ENCODE measurements around the gene PAPOLA.

PAPOLA gene

GRCh38 chr14:96586056-96586455 is 83.9 kb downstream of the PAPOLA start:
- DNase-seq (ENCODE audit: low read depth): no peak

- no peak for DNase-seq (ENCODE audit: low read depth)
These were observed 85.0 kb downstream of the PAPOLA start for GRCh38 chr14:96586921-96587822.

DNA sequence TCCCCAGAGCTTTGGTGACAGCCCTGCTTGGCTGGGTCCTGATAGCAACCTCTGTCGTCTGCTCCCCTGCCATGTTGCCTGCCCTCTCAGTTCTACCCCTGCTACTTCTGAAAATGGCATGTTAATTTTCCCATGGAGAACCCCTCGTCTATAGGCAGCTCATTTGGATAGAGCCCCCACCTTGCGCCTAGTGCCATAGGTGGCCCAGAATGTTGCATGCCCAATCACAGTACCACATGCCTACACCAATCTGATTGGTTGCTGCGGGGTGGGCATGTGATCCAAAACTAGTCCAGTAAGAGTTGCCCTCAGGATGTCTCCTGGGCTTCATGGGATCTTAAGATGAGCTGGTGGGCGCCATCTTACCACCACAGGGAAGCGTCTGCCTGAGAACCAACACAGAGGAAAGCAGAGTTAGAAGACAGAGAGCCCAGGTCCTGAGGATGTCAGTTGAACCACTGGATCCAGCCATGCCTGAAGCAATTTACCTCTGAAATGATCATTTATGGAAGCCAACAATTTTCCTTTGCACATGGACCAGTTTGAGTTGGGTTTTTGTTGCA is 85.7 kb downstream of the PAPOLA start:
- DNase-seq (ENCODE audit: low read depth): no peak

DNA sequence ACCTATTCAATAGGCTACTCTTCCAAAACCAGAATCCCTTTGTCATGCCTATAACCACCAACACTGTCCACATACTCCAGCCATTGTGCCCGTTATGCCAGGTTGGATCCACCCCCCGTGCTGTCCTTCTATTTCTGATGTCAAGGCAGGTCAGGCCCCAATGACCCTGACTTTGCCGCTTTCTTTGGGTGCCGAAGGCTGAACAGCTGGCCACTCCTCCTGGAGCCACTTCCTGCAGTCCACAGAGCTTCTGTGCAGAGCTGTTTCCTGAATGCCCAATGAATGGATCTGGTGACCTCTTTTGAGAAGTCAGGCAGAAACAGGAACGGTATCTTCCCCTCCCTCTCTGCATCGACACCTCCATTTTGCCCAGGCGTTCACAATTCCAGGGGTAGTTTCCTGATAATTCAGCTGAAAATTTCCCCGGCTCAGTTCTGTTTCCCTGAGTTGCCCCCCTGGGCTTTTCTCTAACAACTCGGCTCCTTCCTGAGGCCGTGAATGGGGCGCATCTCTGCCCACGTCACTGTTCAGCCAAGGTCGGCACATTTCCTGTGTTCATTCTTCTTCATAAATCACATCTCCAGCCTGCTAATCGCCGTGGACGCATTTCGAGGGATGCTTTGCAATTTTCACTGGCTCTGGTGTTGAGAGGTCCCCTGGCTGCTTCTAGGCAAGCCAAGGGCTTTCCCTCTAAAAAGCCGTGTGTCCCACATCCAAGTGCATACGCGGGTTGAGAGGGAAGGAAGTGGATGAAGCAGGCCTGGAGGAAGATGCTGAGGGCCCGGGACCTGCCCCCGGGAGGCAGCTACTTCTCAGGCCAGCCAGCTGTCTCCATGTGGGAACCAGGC is 86.5 kb downstream of the PAPOLA start:
- no peak for DNase-seq (ENCODE audit: low read depth)

GRCh38 chr14:96589577-96589976 is 87.4 kb downstream of the PAPOLA start:
- DNase-seq (ENCODE audit: low read depth): no peak

DNA sequence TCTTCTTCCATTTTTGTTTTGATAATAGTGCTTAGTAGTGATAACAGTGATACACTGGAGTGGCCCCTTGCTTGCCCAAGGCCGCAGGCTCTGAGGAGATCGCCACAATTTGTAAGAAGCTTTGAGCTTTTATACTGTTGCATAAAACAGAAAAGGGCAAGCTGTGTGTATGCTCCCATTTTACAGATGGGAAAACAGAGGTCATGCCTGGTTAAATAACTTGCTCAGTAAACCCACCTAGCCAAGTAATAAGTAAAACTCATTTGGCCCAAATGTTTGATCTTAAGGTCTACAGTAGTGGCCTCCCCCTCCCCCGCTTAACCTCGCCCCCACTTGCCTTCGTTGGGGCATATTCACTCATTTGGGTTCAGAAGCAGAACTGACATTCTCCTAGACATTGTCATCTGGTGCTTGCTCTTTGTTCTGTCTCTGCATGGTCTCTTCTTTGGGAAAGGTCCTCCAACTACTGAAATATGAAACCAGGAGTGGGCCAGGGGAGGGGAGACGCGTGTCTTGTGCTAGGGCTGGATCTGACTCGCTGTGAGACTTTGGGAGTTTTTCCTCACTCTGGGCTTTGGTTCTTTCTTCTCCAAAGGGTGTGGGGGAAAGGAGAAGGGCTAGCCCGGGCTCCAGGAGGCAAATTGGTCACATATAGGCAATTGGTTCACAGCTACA is 88.1 kb downstream of the PAPOLA start:
- DNase-seq (ENCODE audit: low read depth): no peak

GRCh38 chr14:96592591-96593386 is 90.6 kb downstream of the PAPOLA start:
- no peak for DNase-seq (ENCODE audit: low read depth)

GRCh38 chr14:96594961-96595360 is 92.8 kb downstream of the PAPOLA start:
- DNase-seq (ENCODE audit: low read depth): no peak

DNA sequence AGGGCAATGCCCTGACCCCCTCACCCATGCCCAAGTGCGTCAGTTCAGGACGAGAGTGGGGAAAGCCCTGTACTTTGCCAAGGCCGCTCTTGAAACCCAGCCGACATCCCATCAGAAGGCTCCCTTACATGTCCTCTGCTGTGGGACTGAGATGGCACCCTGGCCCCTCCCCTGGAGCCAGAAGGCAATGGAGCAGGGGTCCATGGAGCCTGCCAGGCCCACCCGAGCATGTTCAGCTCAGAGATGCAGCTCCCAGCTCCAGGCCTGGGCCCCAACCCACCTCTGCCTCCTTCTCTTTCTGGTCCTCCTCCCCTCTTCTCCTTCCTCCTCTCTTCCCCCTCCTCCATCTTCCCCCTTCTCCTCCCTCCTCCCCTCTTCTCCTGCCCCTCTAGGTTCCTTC is 95.5 kb downstream of the PAPOLA start:
- DNase-seq (ENCODE audit: low read depth): no peak

- DNase-seq (ENCODE audit: low read depth): no peak
These were observed 96.2 kb downstream of the PAPOLA start for GRCh38 chr14:96598332-96598928.

- DNase-seq (ENCODE audit: low read depth): no peak
These were observed 96.9 kb downstream of the PAPOLA start for GRCh38 chr14:96599076-96599475.

- DNase-seq (ENCODE audit: low read depth): no peak
These were observed 100.0 kb downstream of the PAPOLA start for GRCh38 chr14:96602186-96602585.

DNA sequence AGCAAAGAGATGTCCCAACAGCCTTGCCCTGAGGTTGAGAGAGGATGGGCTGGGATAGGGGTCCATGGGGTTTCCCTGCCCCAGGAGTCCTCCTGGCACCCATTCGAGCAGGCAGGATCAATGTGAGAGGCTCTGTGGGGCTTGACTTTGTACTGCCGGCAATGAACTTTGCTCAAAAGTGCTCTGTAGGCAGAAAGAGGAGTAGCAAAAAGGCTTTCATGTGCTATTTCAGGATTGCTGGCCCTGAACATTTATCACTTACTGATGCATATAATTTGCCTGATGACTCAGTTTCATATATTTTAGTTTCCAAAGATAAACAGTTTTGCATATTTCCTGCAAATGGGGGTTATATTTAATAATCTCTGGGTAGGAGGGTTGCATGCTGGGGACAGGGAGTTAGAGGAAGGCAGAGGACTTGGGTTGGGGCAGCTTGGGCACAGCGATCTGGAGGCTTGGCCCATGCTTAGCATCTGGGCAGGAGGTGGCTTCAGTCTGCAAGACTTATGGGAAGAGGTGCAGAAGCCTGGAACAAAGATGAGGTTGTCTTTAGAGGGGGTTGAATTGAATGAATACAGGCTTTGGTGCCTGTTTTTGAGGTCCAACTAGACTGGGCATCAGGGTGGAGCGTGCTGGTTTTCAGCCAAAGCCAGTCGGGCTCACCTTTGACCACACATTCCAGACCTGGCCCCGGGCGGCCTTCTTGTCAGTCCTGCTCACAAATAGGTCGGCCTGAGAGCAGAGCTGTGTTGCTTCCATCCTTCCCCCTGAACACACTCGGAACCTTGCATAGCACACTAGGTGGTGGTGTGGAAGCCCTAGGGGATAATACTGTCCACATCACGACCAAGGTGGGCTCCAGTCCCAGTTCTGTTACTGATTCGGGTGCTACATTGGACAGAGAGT is 101.4 kb downstream of the PAPOLA start:
- DNase-seq (ENCODE audit: low read depth): no peak

GRCh38 chr14:96614481-96614881 is 112.3 kb downstream of the PAPOLA start:
- no peak for DNase-seq (ENCODE audit: low read depth)

- DNase-seq (ENCODE audit: low read depth): no peak
These were observed 114.1 kb downstream of the PAPOLA start for GRCh38 chr14:96616161-96616721.
